ENCODE measurements around the gene NUDT17.

NUDT17 gene

DNA sequence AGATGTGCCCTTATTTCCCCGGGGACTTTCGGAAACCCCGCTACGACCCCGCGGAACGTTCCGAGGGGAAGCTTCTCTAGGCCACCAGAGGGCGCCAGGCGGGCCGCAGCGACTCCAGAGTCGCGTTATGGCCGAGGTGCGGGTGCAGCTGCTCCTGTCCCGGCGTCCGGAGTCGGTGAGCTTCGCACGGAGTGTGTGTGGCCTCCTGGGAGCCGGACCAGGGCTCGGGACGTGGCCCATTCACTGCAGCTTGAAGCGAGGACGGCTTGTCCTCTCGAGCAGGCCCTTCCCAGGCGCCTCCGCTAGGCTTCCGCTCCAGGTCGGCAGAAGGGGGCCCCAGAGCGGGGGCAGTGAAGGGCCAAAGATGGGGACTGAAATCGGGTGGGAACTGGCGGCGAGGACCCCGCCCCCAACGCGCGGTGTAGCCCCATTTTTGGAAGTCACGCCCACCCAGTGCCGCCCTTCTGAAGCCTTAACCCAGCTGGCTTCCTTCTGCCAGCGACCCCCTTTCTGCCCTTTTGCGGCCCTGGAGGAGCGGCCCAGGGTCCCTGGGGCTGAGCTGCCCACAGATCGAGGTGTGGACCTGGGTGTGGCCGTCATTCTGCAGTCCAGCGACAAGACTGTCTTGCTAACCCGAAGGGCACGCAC lies at the start of gene NUDT17 (continued):
- TF ChIP-seq, protein P1, sequence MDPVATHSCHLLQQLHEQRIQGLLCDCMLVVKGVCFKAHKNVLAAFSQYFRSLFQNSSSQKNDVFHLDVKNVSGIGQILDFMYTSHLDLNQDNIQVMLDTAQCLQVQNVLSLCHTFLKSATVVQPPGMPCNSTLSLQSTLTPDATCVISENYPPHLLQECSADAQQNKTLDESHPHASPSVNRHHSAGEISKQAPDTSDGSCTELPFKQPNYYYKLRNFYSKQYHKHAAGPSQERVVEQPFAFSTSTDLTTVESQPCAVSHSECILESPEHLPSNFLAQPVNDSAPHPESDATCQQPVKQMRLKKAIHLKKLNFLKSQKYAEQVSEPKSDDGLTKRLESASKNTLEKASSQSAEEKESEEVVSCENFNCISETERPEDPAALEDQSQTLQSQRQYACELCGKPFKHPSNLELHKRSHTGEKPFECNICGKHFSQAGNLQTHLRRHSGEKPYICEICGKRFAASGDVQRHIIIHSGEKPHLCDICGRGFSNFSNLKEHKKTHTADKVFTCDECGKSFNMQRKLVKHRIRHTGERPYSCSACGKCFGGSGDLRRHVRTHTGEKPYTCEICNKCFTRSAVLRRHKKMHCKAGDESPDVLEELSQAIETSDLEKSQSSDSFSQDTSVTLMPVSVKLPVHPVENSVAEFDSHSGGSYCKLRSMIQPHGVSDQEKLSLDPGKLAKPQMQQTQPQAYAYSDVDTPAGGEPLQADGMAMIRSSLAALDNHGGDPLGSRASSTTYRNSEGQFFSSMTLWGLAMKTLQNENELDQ (tag by site-specific recombination; IDR thresholded peaks at IDR 0.05; ENCODE audit: low read depth), result no peak
- TF ChIP-seq ZNF133 (tag by site-specific recombination; IDR thresholded peaks at IDR 0.05), result no peak
- TF ChIP-seq ZSCAN16 (tag by site-specific recombination; IDR thresholded peaks at IDR 0.05), result no peak
- no peak for TF ChIP-seq ZNF169 (tag by site-specific recombination; IDR thresholded peaks at IDR 0.05)
- no peak for TF ChIP-seq ZNF10 (tag by site-specific recombination; IDR thresholded peaks at IDR 0.05)
- TF ChIP-seq ZNF404 (tag by site-specific recombination; IDR thresholded peaks at IDR 0.05), result no peak
- TF ChIP-seq ZXDB (tag by site-specific recombination; IDR thresholded peaks at IDR 0.05), result no peak; the same call in none of the 2 replicates
- TF ChIP-seq, protein P2, sequence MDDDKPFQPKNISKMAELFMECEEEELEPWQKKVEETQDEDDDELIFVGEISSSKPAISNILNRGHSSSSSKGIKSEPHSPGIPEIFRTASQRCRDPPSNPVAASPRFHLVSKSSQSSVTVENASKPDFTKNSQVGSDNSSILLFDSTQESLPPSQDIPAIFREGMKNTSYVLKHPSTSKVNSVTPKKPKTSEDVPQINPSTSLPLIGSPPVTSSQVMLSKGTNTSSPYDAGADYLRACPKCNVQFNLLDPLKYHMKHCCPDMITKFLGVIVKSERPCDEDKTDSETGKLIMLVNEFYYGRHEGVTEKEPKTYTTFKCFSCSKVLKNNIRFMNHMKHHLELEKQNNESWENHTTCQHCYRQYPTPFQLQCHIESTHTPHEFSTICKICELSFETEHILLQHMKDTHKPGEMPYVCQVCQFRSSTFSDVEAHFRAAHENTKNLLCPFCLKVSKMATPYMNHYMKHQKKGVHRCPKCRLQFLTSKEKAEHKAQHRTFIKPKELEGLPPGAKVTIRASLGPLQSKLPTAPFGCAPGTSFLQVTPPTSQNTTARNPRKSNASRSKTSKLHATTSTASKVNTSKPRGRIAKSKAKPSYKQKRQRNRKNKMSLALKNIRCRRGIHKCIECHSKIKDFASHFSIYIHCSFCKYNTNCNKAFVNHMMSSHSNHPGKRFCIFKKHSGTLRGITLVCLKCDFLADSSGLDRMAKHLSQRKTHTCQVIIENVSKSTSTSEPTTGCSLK (tag by site-specific recombination; IDR thresholded peaks at IDR 0.05), result no peak
- TF ChIP-seq ZNF785 (tag by site-specific recombination; IDR thresholded peaks at IDR 0.05), result no peak
- TF ChIP-seq ZNF335 (tag by site-specific recombination; conservative IDR thresholded peaks at IDR 0.05), result peak; percentile 94
- no peak for TF ChIP-seq ZNF350 (tag by site-specific recombination; IDR thresholded peaks at IDR 0.05)
- TF ChIP-seq, protein P3, sequence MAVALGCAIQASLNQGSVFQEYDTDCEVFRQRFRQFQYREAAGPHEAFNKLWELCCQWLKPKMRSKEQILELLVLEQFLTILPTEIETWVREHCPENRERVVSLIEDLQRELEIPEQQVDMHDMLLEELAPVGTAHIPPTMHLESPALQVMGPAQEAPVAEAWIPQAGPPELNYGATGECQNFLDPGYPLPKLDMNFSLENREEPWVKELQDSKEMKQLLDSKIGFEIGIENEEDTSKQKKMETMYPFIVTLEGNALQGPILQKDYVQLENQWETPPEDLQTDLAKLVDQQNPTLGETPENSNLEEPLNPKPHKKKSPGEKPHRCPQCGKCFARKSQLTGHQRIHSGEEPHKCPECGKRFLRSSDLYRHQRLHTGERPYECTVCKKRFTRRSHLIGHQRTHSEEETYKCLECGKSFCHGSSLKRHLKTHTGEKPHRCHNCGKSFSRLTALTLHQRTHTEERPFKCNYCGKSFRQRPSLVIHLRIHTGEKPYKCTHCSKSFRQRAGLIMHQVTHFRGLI (tag by site-specific recombination; IDR thresholded peaks at IDR 0.05), result no peak
- TF ChIP-seq, protein P4, sequence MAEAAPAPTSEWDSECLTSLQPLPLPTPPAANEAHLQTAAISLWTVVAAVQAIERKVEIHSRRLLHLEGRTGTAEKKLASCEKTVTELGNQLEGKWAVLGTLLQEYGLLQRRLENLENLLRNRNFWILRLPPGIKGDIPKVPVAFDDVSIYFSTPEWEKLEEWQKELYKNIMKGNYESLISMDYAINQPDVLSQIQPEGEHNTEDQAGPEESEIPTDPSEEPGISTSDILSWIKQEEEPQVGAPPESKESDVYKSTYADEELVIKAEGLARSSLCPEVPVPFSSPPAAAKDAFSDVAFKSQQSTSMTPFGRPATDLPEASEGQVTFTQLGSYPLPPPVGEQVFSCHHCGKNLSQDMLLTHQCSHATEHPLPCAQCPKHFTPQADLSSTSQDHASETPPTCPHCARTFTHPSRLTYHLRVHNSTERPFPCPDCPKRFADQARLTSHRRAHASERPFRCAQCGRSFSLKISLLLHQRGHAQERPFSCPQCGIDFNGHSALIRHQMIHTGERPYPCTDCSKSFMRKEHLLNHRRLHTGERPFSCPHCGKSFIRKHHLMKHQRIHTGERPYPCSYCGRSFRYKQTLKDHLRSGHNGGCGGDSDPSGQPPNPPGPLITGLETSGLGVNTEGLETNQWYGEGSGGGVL (tag by site-specific recombination; IDR thresholded peaks at IDR 0.05), result peak; percentile 22; the same call in 1 of the 2 replicates
- peak; percentile 61 for TF ChIP-seq ZNF2 (tag by site-specific recombination; IDR thresholded peaks at IDR 0.05)
- TF ChIP-seq KLF7 (tag by site-specific recombination; IDR thresholded peaks at IDR 0.05; ENCODE audit: borderline replicate concordance), result peak; percentile 55; the same call in 1 of the 2 replicates
- TF ChIP-seq, protein P5, sequence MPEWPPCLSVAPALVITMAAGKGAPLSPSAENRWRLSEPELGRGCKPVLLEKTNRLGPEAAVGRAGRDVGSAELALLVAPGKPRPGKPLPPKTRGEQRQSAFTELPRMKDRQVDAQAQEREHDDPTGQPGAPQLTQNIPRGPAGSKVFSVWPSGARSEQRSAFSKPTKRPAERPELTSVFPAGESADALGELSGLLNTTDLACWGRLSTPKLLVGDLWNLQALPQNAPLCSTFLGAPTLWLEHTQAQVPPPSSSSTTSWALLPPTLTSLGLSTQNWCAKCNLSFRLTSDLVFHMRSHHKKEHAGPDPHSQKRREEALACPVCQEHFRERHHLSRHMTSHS (tag by site-specific recombination; IDR thresholded peaks at IDR 0.05), result no peak
- TF ChIP-seq ZNF791 (tag by site-specific recombination; IDR thresholded peaks at IDR 0.05), result no peak
- TF ChIP-seq, protein P6, sequence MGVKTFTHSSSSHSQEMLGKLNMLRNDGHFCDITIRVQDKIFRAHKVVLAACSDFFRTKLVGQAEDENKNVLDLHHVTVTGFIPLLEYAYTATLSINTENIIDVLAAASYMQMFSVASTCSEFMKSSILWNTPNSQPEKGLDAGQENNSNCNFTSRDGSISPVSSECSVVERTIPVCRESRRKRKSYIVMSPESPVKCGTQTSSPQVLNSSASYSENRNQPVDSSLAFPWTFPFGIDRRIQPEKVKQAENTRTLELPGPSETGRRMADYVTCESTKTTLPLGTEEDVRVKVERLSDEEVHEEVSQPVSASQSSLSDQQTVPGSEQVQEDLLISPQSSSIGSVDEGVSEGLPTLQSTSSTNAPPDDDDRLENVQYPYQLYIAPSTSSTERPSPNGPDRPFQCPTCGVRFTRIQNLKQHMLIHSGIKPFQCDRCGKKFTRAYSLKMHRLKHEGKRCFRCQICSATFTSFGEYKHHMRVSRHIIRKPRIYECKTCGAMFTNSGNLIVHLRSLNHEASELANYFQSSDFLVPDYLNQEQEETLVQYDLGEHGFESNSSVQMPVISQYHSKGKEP (tag by site-specific recombination; IDR thresholded peaks at IDR 0.05), result no peak
- TF ChIP-seq SALL2 (tag by site-specific recombination; IDR thresholded peaks at IDR 0.05; ENCODE audit: borderline replicate concordance), result no peak
- no peak for TF ChIP-seq GLI2 (tag by site-specific recombination; IDR thresholded peaks at IDR 0.05; ENCODE audit: borderline replicate concordance, low read depth)
- no peak for TF ChIP-seq GLI4 (tag by site-specific recombination; IDR thresholded peaks at IDR 0.05)
- no peak for TF ChIP-seq ZNF37A (tag by site-specific recombination; IDR thresholded peaks at IDR 0.05)
- TF ChIP-seq ZNF19 (tag by site-specific recombination; IDR thresholded peaks at IDR 0.05; ENCODE audit: low read depth), result no peak
- TF ChIP-seq, protein P7, sequence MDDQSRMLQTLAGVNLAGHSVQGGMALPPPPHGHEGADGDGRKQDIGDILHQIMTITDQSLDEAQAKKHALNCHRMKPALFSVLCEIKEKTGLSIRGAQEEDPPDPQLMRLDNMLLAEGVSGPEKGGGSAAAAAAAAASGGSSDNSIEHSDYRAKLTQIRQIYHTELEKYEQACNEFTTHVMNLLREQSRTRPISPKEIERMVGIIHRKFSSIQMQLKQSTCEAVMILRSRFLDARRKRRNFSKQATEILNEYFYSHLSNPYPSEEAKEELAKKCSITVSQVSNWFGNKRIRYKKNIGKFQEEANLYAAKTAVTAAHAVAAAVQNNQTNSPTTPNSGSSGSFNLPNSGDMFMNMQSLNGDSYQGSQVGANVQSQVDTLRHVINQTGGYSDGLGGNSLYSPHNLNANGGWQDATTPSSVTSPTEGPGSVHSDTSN (CRISPR knock-in tag; IDR thresholded peaks at IDR 0.05), result no peak
- no peak for TF ChIP-seq ZNF221 (tag by site-specific recombination; IDR thresholded peaks at IDR 0.05; ENCODE audit: borderline replicate concordance)
